NCI-H146 treated with DMSO at 0.1 percent for 48 hours (cell line): Measurements from ENCODE around the gene PLEKHA3.
"Not testable (repeated sequence)": the region's sequence is repeated elsewhere in the genome, so short reads cannot be mapped to it uniquely, and the experiment has no call there.

Experiments used
- DNase-seq: peaks from one replicate; lab custom pipeline; 2025; ENCODE audit not compliant: unreplicated experiment; lab: John Stamatoyannopoulos, UW

The PLEKHA3 gene

GRCh38 chr2:178522950-178523595 lies 42.8 kb downstream of the PLEKHA3 start:
- no peak for DNase-seq

DNA sequence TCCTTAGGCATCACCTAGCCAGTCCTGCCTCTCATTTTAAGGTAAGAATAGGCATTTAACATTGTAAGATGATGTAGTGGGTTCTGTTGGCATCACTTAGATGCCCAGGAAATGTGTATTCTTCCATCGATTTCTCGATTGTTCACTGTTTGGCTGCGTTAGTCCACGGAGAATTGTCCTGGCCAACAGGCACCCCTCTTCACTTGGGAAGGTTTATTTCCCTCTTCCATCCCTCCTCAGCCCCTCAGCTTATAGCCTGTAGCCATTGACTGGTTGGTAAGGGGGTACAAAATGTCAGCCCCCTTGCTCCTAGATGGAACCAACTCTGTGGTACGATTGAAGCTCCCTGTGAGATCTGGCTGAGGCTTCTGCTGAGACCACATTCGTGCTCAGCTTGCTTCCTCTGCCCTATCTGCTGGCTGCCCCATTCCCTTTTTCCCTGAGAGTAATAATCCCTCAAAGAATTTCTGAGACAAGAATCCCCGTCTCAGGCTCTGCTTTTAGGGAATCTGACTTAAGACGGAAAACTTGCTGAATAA lies 43.4 kb downstream of the PLEKHA3 start:
- no peak for DNase-seq

DNA sequence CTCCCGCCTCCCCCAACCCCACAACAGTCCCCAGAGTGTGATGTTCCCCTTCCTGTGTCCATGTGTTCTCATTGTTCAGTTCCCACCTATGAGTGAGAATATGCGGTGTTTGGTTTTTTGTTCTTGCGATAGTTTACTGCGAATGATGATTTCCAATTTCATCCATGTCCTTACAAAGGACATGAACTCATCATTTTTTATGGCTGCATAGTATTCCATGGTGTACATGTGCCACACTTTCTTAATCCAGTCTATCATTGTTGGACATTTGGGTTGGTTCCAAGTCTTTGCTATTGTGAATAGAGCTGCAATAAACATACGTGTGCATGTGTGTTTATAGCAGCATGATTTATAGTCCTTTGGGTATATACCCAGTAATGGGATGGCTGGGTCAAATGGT lies 44.8 kb downstream of the PLEKHA3 start:
- DNase-seq: not testable (repeated sequence)

DNA sequence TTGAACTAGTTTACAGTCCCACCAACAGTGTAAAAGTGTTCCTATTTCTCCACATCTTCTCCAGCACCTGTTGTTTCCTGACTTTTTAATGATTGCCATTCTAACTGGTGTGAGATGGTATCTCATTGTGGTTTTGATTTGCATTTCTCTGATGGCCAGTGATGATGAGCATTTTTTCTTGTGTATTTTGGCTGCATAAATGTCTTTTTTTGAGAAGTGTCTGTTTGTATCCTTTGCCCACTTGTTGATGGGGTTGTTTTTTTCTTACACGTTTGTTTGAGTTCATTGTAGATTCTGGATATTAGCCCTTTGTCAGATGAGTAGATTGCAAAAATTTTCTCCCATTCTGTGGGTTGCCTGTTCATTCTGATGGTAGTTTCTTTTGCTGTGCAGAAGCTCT lies 45.2 kb downstream of the PLEKHA3 start:
- not testable (repeated sequence) for DNase-seq

GRCh38 chr2:178526256-178526655 lies 46.0 kb downstream of the PLEKHA3 start:
- no peak for DNase-seq

- DNase-seq: no peak
These were observed 47.3 kb downstream of the PLEKHA3 start for GRCh38 chr2:178527592-178527991.

- no peak for DNase-seq
These were observed 48.4 kb downstream of the PLEKHA3 start for GRCh38 chr2:178528647-178529046.

GRCh38 chr2:178529194-178529593 lies 48.9 kb downstream of the PLEKHA3 start:
- DNase-seq: no peak

GRCh38 chr2:178530131-178530530 lies 49.9 kb downstream of the PLEKHA3 start:
- DNase-seq: no peak

DNA sequence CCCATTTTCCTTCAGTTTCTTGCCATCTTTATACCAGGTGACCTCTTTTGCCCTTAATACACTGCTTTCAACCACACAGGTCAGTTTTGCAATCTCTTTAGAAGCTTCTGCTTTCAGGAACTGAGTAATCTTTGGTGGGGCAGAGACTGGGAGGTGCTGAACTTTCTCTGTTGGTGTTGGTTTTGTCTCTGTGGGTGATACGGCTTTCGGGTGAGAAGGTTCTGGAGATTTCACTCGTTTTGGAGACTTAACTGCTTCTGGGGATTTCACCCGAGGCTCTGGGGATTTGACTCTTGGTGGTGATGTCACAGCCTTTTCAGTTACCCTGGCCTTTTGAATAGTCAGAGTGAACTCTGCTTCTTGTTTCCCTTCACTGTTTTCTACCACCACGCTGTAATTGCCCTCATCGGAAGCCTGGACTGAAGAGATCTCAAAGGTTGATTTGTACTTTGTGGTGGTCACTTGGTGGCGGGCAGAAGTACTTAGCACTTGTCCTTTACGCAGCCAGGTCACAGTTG lies 50.4 kb downstream of the PLEKHA3 start:
- no peak for DNase-seq

DNA sequence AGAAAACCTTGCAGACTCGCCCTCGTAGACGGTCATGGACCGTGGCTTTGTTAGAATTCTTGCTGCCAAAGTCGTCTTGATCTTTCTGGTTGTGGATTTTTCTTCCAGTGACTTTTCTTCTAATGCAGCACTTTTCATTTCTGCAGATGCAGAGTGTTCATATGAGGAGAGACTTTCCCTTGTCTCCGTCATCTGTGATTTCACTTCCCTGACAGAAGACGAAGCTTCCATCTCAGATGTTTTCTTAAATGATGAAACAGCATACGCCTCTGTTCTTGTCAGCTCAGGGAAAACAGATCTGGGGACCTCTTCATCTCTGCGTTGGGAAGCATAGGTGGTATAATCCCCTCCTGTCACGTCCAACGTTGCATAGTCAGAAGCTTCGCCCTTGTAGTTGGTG lies 50.9 kb downstream of the PLEKHA3 start:
- DNase-seq: no peak

DNA sequence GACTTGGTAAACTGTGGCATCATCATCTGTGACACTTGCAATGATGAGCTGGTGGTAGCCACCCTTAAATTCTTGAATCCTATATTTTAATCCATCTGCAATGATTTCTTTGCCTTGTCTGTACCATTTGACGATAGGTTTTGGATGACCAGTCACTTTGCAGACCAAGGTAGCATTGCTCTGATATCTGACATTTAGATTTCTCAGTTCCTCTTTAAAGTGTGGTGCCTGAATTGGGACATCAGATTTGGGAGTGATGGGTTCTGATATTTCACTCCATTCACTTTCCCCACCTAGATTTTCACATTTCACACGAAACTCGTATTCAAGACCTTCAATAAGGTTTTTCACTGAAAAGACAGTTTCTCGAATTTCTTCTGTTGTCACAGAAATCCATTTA lies 55.8 kb downstream of the PLEKHA3 start:
- no peak for DNase-seq

DNA sequence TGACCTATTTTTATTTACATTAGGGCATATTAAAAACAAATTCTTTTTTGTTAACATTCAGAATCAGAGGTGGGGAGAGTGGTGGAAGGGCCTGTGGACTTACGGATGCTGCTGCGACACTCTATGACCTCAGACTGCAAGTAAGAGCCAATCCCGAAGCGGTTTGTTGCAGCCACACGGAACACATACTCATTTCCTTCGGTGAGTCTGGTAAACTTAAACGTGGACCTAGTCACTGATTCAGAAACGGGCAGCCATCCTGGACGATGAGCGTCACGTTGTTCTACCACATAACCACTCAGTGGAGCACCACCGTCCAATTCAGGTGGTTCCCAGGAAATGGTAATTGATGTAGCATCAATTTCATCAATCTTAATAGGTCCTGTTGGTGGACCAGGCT lies 61.9 kb downstream of the PLEKHA3 start:
- no peak for DNase-seq

GRCh38 chr2:178542569-178542968 lies 62.3 kb downstream of the PLEKHA3 start:
- no peak for DNase-seq

DNA sequence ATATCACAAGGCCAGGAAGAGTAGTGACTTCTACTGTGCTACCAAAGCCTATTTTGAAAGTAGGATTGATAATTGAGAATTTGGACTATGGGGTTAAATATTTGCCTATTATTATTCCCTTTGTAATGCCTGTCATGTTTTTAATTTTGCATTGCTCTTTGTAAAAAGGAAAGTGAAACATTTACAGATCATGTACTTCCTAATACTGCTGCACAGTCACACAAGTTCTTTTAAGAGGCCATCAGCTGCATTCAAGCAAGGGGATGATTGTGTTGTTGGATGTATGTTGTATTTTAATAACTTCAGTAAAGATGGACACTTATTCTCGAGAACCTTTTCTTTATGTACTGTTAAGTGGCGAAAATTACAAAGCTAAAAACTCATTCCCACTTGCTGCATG lies 70.1 kb downstream of the PLEKHA3 start:
- DNase-seq: no peak

- no peak for DNase-seq
These were observed 72.8 kb downstream of the PLEKHA3 start for GRCh38 chr2:178553047-178553446.
